Measurements from ENCODE around the gene KRTAP12-3.
A peak's percentile ranks its signal among the peaks of the same experiment; 100 is the strongest.
"Not testable (repeated sequence)": the region's sequence is repeated elsewhere in the genome, so short reads cannot be mapped to it uniquely, and the experiment has no call there.

KRTAP12-3 gene, protein sequence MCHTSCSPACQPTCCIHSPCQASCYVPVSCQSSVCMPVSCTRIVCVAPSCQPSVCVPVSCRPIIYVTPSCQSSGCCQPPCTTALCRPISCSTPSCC

DNA sequence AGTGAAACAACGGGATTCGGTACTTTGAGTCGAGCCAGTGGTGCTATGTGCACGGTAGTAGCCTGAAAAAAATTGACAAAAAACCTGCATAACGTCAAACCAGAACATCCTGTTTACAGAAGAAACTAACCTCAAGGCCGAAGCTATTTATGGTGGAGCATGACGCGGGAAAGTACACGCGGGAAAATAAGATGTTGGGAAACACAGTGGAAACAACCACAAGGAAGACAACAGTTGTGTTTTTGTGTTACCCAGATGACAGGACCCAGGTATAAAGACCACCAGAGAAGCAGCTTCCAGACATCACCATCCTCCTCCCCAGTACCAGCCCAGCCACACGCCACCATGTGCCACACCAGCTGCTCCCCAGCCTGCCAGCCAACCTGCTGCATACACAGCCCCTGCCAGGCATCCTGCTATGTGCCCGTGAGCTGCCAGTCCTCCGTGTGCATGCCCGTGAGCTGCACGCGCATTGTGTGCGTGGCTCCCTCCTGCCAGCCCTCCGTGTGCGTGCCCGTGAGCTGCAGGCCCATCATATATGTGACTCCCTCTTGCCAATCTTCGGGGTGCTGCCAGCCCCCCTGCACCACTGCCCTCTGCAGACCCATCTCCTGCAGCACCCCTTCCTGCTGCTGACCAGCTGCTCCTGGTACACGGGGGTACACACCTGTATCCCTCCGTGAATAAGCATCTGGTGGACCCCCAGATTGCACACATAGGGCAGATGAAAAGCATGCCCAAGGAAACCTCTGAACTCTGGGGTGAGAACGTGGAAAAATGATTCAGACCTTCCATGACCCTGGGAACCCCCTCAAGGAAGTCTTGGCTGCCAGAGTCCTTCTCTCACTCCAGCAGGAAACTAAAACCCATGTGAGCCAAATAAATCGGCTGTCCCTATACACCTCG is at the start of gene KRTAP12-3:
Gene KRTAP12-3 (plus strand): TSS at position 298 of the 906 bp plus-strand sequence. CDS start 48 bp downstream, at position 346.
- DNase-seq (ENCODE audit: low read depth in 2 of 2), result peak in 1 of 2 donors; percentile 15

DNA sequence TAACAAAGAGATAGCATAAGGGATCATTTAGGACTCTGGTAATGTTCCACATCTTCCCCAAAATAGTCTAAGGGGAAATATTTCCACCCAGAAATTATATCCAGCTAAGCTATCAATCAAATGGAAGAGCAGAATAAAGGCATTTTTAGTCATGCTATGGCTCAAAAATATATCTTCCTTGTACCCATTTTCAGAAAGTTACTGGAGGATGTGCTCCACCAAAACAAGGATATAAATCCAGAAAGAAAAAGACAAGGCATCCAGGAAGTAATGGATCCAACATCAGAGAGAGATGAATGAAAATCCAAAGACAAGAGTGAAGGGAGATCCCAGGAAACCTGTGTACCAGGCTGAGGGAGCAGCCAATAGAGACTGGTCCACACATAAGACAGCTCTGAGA is 48.5 kb upstream of the KRTAP12-3 start:
- no peak for DNase-seq (ENCODE audit: low read depth in 2 of 2)

DNA sequence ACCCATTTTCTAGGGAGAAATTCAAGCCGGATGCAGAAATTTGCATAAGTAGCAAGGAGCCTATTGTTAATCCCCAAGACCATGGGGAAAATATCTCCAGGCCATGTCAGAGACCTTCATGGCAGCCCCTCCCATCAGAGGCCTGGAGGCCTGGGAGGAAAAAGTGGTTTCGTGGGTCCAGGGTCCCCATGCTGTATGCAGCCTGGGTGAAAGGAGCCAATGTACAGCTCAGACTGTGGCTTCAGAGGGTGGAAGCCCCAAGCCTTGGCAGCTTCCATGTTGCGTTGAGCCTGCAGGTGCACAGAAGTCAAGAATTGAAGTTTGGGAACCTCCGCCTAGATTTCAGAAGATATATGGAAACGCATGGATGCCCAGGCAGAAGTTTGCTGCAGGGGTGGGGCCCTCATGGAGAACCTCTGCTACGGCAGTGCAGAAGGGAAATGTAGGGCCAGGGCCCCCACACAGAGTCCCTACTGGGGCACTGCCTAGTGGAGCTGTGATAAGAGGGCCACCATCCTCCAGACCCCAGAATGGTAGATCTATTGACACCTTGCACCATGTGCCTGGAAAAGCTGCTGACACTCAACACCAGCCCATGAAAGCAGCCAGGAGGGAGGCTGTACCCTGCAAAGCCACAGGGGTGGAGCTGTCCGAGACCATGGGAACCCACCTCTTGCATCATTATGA is 47.4 kb upstream of the KRTAP12-3 start:
- not testable (repeated sequence) for DNase-seq (ENCODE audit: low read depth in 2 of 2)

DNA sequence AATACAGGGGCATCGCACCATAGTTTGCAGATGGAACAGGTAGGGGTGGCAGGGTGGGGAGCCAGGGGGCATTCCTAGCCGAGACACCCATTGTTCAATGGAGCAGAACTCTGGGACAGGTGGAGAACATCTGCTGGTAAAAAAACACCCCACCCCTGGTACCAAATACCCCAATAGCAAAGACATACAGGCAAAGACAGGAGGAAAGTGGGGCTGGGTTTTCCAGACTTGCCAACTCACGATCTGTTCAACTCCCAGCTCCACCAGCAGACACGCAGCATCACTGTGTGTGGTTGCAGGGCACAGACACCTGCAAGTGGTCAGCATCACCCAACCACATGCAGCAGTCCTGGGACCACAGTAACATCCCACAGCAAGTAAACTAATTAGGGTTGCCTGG is 46.2 kb upstream of the KRTAP12-3 start:
- no peak for DNase-seq (ENCODE audit: low read depth in 2 of 2)

DNA sequence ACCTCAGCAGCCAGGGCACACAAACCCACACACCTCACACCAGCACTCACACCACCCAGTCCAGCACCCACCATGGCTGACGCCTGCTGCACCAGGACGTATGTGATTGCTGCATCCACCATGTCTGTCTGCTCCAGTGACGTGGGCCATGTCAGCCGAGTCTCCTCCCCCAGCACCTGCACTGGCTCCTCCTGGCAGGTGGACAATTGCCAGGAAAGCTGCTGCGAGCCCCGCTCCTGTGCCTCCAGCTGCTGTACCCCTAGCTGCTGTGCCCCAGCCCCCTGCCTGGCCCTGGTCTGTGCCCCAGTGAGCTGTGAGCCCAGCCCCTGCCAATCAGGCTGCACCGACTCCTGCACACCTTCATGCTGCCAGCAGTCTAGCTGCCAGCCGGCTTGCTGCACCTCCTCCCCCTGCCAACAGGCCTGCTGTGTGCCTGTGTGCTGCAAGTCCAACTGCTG is 45.7 kb upstream of the KRTAP12-3 start, which contains the start of gene KRTAP10-8:
Gene KRTAP10-8 (plus strand): TSS at position 51 of the 458 bp plus-strand sequence. CDS start 22 bp downstream, at position 73.
- DNase-seq (ENCODE audit: low read depth in 2 of 2), result no peak

DNA sequence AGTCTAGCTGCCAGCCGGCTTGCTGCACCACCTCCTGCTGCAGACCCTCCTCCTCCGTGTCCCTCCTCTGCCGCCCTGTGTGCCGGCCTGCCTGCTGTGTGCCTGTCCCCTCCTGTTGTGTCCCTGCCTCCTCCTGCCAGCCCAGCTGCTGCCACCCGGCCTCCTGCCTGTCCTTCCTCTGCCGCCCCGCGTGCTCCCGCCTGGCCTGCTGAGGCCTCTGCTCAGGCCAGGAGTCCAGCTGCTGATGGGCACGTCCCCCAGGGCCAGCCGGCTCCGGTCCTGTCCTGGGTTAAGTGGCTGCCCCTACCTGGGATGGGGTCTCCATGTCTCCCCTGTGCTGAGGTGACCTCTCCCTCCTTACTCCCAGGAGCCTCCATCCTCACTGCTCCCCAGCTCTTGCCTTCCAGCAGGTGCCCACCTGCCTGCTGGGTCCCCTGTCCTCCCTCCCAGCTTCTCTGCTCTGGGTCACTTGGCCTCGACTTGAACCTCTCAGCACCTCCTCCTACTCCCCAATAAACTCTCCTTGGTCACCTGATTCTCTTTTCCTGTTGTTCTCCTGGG is 45.0 kb upstream of the KRTAP12-3 start:
- DNase-seq (ENCODE audit: low read depth in 2 of 2), result no peak

DNA sequence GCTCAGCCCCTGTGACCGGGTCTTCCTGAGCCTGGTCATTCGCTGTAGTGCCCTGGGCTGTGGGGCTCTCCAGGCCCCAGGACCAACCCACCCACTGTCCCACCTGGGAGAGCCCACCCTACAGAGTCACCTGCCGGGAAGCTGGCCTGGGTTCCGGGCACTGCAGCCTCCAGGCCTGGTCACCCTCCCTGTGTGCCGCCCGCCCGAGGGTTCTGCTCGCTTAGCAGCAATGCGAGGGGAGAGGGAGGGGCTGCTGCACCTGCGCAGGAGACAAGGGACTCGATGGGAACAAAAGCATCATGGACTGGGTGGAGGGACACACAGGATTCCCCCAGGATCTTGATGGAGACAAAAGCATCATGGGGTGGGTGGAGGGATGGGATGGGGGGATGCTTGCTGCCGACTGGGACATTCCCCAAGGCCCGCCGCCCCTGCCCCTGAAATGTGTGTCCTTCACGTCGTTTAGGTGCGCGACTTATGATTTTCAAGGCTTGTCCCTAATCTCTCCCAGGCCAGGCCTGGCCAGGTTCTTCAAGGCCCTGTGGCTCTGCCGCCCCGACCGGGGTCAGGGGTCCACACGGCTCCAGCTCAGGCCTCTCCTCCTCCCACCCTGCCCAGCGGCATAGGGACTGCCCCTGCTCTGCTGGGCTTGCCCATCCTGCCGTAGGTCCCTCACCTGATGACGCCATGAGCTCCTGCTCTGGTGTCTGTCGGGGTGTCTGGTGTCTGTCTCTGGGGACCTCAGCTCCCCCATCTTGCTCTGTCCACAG is 44.2 kb upstream of the KRTAP12-3 start:
- no peak for DNase-seq (ENCODE audit: low read depth in 2 of 2)

DNA sequence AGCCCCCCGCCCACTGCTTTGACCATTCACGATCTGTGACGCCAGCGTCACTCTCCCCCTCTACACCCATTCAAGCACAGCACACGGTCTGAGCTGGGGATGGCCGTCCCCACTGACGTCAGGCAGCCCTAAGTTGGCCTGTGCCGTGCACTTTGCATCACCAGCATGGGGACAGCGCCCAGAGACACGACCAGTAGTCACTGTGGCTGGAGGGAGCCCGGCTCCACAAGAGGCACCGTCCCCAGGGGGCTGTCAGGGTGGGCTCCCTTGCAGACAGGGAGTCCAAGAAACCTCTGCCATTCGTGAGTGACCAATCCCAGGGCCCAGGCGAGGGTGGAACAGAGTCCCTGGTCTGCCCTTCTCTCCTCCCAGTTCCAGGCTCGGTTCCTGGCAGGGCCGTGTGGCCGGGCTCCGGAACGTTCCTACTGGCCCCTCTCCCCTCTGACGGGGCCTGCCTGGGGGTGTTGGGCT is 43.5 kb upstream of the KRTAP12-3 start:
- DNase-seq (ENCODE audit: low read depth in 2 of 2), result no peak

DNA sequence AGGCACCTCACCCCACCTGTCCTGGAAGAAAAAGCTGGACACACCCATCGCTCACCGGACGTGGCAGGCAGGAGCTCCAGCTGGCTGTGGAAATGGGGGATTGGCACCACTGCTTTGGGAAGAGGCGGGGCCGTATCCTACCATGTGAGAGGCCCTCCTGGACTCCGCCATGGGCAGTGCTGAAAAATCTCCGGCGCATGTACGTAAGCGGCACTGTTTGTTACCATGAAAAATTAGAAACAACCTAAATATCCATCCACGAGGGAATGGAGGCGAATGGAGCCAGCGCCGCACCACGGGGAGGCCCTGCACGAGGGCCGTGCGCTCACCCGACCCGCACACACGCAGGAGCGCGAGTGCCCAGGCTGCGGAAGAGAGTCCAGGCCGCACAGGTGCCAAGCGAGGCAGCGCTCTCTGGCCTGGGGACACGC is 42.8 kb upstream of the KRTAP12-3 start:
- no peak for DNase-seq (ENCODE audit: low read depth in 2 of 2)

DNA sequence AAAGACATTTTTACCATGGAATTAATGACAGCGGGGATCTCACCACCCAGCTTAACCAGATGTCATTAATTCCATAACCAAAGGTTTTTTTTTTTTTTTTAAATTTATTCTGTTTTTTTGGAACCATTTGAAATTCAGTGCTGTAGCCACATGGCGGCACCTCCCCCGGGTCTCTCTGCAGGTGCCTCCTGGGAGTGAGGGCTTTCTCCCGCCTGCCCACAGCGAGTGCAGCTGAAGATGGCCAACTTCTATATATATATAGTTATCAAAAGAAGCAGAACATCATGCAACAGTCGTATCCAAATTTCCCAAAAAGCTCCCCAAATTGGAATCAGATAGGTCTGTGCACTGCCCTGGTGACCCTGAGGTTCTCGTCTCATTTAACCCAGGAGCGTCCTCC is 42.3 kb upstream of the KRTAP12-3 start:
- no peak for DNase-seq (ENCODE audit: low read depth in 2 of 2)

DNA sequence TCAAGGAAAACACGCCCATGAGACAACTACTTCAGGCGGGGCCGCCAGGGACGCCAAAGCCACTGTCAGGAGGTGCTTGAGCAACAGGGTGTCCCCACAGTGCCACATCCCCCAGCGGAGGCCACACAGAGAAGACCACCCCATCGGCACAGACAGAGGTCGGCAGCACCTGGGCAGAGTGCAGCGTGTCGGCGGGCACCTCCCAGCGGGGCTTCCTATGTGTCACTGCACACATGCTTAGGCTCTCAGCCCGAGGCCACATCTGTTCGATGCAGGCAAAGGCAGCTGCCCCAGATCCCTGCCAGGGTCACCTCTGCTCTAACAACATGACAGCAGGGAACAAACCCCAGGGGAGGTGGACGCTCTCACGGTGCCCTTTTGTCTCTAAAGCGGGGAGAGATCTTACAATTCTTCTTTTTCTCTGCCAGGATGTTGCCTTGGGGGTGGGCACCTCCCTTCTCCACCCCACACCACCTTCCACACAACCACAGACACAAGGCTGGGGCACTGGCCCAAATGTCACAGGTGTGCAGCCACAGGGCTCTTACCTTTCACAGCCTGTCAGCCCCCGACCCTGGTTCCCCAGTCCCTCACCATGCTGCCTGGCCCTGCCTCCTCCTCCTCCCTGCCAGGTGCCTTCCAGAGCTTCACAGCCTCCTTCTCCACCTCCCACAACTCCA is 41.7 kb upstream of the KRTAP12-3 start:
- no peak for DNase-seq (ENCODE audit: low read depth in 2 of 2)

DNA sequence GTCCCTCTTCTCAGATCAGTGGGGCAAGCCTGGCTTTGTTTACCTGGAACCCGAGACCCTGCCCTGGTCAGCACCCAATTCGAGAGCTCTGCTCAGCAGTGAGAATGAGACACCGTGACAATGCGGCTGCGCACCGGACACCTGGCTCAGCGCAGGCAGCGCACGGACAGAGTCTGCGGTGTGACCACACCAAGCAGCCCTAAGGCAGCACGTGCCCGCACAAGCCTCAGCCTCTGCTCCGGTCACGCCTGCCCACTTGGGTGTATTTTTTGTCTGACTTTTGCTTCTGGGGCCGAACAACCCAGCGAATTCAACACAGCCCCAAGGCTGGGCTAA is 41.2 kb upstream of the KRTAP12-3 start:
- DNase-seq (ENCODE audit: low read depth in 2 of 2), result no peak

DNA sequence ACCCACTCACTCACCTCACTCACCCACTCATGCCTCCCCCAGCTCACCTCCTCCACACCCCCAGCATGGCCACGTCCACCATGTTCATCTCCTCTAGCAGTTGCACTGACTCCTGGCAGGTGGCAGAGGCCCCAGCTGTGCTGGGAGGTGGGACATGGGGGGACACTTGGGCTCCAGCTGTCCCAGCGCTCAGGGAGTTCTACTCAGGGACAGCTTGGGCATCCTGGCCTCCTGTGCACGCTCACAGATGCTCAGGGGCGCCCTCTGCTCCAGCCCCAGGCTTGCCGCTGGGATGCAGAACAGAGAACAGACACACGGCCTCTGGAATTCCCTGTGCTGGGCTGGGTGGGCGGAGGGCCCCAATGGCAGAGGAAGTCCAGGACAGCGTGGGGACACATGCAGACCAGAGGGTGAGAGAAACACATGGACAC is 40.6 kb upstream of the KRTAP12-3 start:
- no peak for DNase-seq (ENCODE audit: low read depth in 2 of 2)

DNA sequence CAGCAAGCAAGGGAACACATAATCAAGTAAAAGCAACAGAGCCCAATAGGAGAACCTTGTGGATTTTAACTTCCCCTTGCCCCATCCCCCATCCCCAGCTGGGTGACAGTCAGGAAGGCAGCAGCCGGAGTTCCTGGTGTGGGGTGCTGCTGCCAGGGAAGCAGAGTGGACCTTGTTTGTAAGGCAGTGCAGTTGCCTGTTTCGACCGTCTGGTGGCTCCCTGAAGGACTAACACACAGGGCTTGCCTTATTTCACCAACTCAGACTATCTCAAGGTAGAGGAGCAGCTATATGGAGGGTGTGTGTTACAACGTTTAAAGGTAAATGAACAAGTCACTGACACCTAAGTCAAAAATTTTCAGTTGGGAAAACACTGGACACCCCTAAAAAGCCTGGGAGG is 39.2 kb upstream of the KRTAP12-3 start:
- no peak for DNase-seq (ENCODE audit: low read depth in 2 of 2)

DNA sequence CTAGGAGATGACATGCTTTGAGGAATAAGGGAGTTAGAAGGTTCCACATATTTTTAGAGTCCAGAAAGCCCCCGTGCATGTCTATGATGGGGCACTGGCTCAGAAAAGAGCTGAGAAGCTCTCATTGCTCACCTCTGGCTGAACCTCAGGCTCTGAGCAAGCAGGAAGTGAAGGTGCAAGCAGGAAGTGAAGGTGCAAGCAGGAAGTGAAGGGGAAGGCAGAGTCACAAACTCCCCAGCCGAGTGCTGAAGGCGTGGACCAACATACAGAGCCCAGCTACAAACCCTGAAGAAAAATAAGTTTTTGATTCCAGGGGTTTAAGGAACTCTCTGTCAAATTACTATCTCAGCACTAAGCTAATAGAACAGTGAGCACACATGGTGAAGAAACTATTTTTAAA is 38.8 kb upstream of the KRTAP12-3 start:
- DNase-seq (ENCODE audit: low read depth in 2 of 2), result peak in 1 of 2 donors; percentile 29

DNA sequence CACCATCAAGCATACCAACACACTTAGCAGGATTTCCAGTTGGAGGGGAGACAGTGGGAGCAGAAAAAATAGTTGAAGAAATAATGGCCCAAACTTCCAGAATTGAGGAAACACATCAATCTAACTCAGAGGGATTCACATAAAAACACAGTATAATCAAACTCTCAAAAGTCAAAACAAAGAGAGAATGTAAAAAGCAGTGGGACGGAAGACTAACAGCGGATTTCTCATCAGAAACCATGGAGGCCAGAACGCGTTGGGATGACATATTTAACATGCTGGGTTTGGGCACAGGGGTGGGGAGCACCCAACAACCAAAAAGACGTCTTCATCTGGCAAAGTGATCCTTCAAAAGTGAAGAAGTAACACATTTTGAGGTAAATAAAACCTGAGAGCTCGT is 37.8 kb upstream of the KRTAP12-3 start:
- no peak for DNase-seq (ENCODE audit: low read depth in 2 of 2)

DNA sequence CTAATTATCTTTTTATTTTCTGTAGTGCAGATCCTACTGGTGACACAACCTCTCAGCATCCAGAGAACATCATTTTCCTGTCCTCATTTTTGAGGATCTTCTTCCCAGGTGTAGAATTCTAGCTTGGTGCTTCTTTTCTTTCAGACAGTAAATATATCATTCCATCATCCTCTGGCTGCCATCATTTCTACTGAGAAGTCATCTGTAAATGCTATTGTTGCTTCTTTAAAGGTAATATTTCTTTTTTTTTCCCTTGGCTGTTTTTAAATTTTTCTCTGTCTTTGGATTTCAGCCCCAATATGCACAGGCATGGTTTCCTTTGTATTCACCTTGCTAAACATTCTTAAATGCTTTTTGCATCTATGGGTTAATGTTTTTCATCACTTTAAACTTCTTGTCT is 34.2 kb upstream of the KRTAP12-3 start:
- no peak for DNase-seq (ENCODE audit: low read depth in 2 of 2)

DNA sequence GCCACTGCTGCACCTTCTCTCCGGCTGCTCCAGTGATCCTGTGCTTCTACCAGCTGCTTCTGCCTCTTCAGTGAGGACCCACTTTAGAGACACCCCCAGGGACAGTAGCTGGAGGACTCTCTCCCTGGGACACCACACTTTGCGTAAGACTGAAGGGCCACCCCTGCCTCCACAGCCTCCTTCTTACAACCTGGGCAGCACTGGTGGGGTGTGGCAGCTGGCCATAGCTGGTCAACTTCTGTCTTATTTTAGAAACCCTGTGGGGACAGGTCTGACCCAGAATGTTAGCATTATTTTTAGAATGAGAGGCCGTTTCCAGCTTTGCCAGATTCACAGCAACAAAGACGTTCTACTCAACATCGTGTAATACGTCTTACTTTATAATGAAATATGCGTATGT is 32.0 kb upstream of the KRTAP12-3 start:
- no peak for DNase-seq (ENCODE audit: low read depth in 2 of 2)

DNA sequence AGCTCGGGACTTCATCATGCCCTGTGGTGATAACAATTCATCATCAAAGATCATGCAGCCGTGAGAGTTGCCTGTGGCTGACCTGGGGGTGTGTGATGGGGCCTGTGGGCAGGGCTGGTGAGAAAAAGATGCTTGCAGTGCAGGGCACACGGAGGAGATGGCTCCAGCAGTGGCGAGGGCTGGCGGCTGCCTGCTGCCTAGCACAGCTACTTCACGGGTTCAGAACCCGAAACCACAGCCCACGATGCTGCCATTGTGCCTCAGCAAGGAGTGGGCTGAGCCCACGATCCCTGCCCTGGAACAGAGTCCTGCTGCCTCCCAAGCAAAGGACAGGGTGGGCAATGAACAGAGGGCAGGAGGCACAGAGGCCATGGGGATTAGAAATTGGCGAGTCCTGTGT is 31.5 kb upstream of the KRTAP12-3 start:
- DNase-seq (ENCODE audit: low read depth in 2 of 2), result no peak

DNA sequence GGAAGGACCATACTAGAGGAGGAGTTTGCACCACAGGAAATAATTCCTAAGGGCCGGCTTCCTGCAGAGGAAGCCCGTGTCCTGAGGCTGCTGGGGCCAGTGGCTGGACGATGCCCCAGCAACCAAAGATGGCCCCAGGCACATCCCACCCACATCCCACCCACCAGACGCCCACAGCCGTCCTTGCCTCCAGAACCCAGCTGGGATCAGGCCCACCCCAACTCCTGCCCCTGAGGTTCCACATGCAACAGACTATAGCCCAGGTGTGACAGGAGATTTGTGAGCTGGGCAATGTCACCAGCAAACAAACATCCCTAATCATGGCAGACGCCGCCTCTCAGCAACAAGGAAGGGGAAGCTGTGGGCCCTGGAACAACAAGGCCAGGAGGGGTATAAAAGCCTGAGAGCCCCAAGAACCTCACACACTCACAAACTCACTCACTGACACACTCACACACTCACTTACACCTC is 31.0 kb upstream of the KRTAP12-3 start, which contains the start of gene KRTAP10-9:
Gene KRTAP10-9 (plus strand): TSS at position 421 of the 471 bp plus-strand sequence. CDS start 79 bp downstream, outside the sequence.
- no peak for DNase-seq (ENCODE audit: low read depth in 2 of 2)

Measured in stimulated activated CD4-positive, alpha-beta T cell treated with anti-CD3 and anti-CD28 coated beads, Interleukin-1b, Interleukin-23, amount 100 ng/mL, for 1 hour (primary cell).